Mucosa of stomach (tissue), 1 donor: ENCODE results near the gene PRSS38.

Source experiments
- H3K27me3 ChIP-seq: one replicate; pipeline ENCODE4 v1.7.0; 2013; ENCODE audit warnings: mild to moderate bottlenecking, low read length; ENCODE audit not compliant: control insufficient read depth, insufficient read depth
- H3K36me3 ChIP-seq: one replicate; pipeline ENCODE4 v1.7.0; 2013; ENCODE audit warnings: low read length; ENCODE audit not compliant: control insufficient read depth, insufficient read depth
- H3K4me1 ChIP-seq: one replicate; pipeline ENCODE4 v1.7.0; 2013; ENCODE audit warnings: mild to moderate bottlenecking, low read length; ENCODE audit not compliant: control insufficient read depth, insufficient read depth
- H3K4me3 ChIP-seq: one replicate; pipeline ENCODE4 v1.7.0; 2013; ENCODE audit warnings: low read length
- H3K9ac ChIP-seq: one replicate; pipeline ENCODE4 v1.7.0; 2013; ENCODE audit warnings: mild to moderate bottlenecking, low read length, moderate library complexity
- H3K9me3 ChIP-seq: one replicate; pipeline ENCODE4 v1.7.0; 2013; ENCODE audit warnings: mild to moderate bottlenecking, low read length, moderate library complexity; ENCODE audit not compliant: control insufficient read depth
- donor health status: Pancreatic carcinoma.

PRSS38 gene

GRCh38 chr1:227893300-227893948 is 77.9 kb downstream of the PRSS38 start:
- Histone ChIP-seq H3K36me3 (no peaks in the 10 kb centered on the region), H3K9ac (no peak overlapping the region), H3K27me3 (no peaks in the 10 kb centered on the region), H3K4me3 (no peak overlapping the region), H3K9me3 (no peaks in the 10 kb centered on the region), H3K4me1 (no peaks in the 10 kb centered on the region)

DNA sequence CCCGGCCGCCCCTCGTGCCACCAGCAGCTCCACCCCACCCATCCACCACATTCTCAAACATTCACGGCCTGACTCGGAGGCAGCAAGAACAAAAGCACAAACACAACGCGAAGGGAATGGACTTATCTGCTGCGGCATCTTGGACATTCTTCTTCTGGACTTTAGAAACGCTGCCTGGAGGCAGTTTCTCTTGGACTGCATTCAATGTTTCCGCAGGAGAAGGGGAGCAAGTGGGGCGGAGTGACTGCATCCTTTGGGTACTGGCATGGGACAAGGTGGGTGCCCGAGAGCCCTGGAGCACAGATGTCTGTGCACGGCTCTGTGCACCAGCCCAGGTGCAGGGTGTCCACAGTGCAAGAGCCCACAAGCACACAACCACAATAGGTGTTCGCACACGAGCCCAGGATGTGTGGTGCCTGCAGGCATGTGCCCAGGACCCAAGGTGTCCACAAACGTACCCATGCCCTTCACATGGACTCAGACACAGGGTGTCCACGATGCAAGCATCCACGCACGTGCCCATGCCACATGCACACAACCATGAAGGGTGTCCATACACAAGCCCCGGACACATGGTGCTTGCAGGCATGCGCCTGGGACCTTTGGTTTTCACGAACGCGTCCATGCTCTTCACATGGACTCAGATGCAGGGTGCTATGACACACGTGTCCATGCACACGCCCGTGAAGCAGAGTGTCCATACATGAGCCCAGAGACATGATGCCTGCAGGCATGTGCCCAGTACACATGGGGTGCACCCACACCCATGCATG is 78.7 kb downstream of the PRSS38 start:
- no peak overlapping the region for H3K9ac ChIP-seq
- H3K36me3 ChIP-seq: no peaks in the 10 kb centered on the region

DNA sequence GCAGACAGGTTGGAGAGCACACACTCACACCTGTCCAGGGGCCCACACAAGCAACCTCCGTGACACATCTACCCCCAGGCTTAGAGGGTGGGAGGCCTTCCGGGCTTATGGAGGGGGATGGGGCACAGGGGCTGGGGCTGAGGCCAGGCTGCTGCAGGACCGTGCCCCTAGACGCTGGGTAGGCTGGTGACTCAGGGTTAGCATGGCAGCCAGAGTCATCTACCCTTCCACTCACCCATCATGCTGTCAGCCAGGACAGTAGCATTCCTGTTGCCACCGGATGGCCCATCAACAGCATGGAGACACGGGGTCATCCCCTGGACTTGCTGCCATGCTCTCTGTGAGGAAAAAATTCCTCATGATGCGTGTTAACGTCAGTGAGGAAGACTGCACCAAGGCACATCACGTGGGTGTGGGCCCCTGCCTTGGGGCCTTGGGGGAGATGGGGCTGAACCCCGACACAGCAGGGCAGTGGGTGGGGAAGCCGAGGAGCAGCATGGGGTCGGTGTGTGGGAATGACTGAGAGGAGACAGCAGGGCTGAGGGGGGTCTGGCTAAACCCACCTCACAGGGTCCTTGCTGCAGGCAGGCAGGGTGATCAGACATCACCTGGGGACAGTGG is 79.5 kb downstream of the PRSS38 start:
- H3K27me3 ChIP-seq: no peaks in the 10 kb centered on the region
- H3K4me1 ChIP-seq: no peaks in the 10 kb centered on the region
- no peaks in the 10 kb centered on the region for H3K9me3 ChIP-seq
- no peak overlapping the region for H3K4me3 ChIP-seq
- H3K36me3 ChIP-seq: no peaks in the 10 kb centered on the region
- H3K9ac ChIP-seq: no peak overlapping the region

More for the DNA sequence above, 78.7 kb downstream of the PRSS38 start:
- Histone ChIP-seq H3K27me3 (no peaks in the 10 kb centered on the region), H3K4me3 (no peak overlapping the region), H3K4me1 (no peaks in the 10 kb centered on the region), H3K9me3 (no peaks in the 10 kb centered on the region)
